Sigmoid colon (tissue), 4 donors: ENCODE data around the gene FIBCD1.

Experiments used
- CTCF ChIP-seq, 4 experiments: fragments of 450-650 bp in 3 of 4; fragments of 200-600 bp in 1 of 4; IDR thresholded peaks; one replicate each; pipeline ENCODE4 v1.5.1; 2016 to 2019; ENCODE audit warnings: antibody characterized with exemption in 4 of 4, mild to moderate bottlenecking in 3 of 4, moderate library complexity in 2 of 4
- EP300 ChIP-seq, 4 donors: sonication (generic); formaldehyde crosslinking; IDR thresholded peaks; one replicate each; pipeline ENCODE4 v1.6.1; 2017; ENCODE audit warnings: antibody characterized with exemption in 4 of 4
- POLR2AphosphoS5 ChIP-seq, 4 donors: sonication (generic); formaldehyde crosslinking; IDR thresholded peaks; one replicate each; pipeline ENCODE4 v1.6.1; 2017; ENCODE audit warnings: antibody characterized with exemption in 4 of 4

- TF ChIP-seq POLR2AphosphoS5 (IDR thresholded peaks at IDR 0.05) (no peak), CTCF (IDR thresholded peaks at IDR 0.05) (no peak), EP300 (IDR thresholded peaks at IDR 0.05) (no peak)
Measured at GRCh38 chr9:130981756-130982137, 42.7 kb upstream of the FIBCD1 start.
